T-helper 2 cell (primary cell): ENCODE measurements around the gene CAP2.
"Not testable (repeated sequence)": the region's sequence is repeated elsewhere in the genome, so short reads cannot be mapped to it uniquely, and the experiment has no call there.

Experiments
- DNase-seq, 5 experiments: peaks; one replicate each; pipeline versions ENCODE4 v3.0.0 to v3.0.0-alpha.2; 2012 to 2022

Gene CAP2

DNA sequence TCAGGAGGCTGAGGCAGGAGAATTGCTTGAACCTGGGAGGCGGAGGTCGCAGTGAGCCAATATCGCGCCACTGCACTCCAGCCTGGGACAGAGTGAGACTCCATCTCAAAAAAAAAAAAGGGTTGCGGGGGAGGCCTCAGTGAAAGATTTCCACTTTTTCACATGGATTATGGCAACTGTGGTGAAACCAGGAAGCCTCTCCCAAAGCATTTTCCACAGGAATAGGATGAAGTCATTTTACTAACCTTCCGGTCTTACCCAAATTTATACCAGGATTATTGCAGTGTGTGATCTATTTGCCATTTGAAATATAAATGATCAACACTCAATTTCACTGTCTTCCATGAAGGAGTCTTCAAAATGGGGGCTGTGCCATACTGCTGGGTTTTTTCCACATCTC, 113.1 kb downstream of the CAP2 start:
- DNase-seq = no peak

DNA sequence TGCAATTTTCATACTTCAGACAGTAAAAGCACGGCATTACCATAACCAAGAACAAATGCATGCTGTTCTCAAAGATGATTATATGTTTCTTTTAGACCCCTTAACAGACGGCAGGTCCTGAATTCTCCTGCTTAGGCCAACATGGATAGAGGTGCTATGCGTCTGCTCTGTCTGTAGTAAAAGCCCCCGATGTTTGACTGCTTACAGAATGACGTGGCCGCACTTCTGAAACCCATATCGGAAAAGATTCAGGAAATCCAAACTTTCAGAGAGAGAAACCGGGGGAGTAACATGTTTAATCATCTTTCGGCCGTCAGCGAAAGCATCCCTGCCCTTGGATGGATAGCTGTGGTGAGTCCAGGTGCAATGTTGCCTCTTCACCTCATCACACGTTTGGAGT, 113.6 kb downstream of the CAP2 start:
- no peak for DNase-seq

DNA sequence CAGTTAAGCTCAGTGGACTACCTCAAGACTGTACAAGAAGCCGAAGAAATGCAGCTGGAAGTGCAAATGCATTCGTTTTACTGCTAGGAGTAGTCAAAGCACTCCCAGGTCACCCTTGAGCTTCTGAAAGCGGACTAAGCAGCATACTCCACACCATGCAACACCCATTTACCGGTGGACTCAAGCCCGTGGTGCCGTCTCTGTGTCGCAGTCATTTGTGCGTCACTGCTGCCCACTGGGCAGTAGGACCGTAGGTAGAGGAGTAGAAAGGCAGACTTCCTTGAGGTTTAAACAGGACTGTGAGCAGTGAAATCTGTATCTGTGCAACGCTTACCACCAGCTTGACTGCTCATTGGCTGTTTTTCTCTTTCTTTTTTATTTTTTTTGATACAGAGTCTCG, 117.7 kb downstream of the CAP2 start:
- DNase-seq = no peak

DNA sequence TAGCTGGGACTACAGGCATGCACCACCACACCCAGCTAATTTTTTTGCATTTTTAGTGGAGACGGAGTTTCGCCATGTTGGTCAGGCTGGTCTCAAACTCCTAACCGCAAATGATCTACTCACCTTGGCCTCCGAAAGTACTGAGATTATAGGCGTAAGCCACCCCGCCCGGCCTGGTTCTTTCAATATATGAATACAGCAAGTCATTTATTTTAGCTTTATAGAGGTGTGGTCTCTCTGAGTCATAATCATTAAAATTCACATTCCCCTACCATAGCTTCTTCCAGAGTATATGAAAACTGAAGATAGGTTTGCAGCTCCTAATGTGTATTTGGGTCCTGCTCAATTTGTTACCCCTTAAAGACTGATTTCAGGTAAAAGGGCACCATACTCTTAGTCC, 118.2 kb downstream of the CAP2 start:
- no peak for DNase-seq

DNA sequence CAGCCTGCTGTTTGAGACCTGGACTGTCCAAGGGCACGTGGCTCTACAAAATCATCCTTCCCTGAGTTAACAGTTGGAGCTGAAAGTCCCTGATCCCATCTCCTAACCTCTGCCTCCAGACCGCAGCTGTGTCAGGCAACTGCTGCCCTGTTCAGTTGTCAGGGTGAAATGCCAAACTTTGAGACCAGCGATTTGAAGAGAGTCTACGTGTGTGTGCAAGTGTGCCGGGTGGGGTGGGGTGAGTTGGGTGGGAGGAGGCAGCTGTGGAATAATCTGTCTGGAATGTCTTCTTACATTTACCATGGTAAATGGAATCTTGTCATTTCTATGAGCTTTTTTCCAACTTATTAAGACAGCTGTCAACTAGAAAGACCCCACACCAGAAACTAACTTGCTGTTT, 125.7 kb downstream of the CAP2 start:
- no peak for DNase-seq

DNA sequence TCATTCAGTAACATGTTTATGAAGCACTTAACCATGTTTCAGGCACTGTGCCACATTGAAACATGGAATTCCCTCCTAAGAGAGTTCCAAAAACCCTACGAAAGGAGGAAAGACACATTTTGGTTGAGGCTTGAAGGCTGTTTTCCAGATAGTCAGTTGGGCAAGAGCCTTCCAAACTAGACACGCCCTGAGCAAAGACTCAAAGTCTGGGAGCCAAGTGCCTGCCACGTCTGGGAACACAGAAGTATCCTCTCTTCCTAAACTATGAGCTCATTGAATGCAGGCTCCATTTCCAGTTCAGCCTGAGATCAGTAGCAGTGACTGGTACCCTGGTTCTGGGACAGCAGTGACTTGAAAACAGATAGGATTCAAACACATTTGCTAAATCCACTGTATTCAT, 132.2 kb downstream of the CAP2 start:
- DNase-seq = no peak

DNA sequence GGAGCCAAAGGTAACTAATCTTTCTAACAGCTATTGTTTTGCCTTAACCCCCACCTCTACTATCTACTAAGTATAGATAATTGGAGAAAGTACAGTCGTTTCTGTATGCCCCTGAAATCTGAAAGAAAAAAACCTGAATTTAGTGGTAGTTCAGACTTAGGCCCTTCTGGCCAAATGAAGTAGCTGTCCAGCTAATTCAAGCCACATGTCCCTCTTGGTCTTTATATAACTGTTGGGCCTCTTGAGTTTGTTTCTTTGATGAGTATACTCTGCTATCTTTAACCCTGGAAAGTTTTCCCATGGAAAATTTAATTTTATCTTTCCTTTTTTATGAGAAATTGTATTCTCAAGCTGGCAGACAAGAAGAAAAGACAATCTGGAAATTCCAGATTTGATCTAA, 133.7 kb downstream of the CAP2 start:
- no peak for DNase-seq

DNA sequence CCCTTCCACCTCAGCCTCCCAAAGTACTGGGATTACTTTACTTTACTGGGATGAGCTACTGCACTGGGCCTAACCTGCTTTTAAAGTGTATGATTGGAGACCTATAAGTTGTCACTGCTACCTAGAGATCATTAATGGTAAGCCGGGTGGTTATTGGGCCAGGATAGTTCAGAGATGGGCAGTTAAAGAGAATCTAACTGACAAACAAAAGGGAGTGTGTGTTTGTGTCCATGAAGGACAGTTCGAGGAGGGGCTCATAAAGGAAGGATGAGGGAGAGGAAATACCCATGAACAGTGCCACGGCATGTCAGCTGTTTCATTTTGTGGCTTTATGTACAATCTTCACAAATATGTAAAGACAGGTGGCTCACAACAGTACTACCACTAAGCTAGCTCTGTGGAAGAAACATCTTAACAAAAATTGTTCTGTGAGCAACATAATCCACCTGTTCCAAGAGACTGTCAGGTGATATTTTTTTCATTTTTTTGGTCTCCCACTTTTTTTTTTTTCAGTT, 137.0 kb downstream of the CAP2 start:
- no peak for DNase-seq

DNA sequence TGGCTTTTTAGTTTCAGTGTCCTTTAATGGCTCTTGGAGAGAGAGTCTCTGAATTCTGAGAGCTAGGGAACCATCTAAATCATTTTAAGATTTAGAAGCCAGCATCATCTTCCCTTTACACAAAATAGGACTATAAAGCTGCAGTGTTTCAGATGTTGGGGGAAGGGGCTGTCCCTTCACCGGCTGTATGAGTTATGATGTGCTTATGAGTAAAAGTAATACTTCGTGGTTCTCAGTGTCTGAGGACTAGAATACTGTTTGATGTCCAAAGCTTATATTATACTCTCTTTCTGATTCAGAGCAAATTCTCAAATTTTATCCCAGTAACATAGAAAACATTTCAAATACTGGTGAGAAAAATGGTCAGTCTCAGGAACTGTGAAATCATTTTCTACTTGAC, 143.2 kb downstream of the CAP2 start:
- peak in 1 of 5 experiments; percentile 11 for DNase-seq

DNA sequence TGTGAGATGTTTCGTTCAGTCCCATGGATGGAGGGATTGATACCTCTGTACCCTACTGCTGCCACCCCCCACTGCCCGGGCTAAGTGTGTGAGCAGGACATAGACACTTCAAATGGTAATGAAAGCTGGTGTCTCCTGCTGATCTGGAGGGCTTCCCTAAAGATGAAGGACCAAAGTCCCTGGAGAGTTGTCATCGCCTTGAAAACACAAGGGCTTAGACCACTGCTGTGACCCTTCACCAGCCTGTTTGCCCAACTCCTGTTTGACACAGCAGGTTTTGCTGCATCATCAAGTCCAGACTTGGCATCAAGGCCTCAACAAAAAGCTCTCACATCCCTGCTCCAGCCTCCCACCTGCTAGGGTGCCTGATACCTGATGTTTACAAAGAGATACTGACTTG, 148.8 kb downstream of the CAP2 start:
- no peak for DNase-seq

DNA sequence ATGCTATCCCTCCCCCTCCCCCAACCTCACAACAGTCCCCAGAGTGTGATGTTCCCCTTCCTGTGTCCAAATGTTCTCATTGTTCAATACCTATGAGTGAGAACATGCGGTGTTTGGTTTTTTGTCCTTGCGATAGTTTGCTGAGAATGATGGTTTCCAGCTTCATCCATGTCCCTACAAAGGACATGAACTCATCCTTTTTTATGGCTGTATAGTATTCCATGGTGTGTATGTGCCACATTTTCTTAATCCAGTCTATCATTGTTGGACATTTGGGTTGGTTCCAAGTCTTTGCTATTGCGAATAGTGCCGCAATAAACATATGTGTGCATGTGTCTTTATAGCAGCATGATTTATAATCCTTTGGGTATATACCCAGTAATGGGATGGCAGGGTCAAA, 152.3 kb downstream of the CAP2 start:
- not testable (repeated sequence) for DNase-seq

DNA sequence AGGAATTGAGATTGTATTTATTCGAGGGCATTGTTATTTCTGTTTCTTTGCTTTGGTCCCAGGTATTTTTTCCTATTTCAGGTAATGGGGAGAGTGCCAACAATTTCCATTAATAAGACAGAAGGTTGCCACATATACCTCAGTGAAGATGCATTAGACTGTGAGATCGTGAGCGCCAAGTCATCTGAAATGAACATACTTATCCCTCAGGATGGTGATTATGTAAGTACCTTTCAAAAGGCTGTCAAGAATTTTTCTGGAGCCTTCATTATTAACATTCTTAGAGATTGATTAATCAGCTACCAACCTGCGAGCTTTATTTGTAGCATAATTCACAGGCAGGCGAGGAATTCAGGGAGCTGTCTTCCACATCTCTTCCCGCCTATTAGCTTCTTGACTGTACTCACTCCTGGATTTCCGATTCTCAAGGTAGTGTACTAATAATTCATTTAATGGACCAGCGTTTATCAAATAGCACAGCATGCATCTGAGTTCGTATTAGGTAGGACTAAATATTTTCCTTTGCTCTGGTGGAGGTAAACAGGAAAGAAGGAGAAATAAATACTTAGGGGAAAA, 158.1 kb downstream of the CAP2 start:
- DNase-seq = no peak

DNA sequence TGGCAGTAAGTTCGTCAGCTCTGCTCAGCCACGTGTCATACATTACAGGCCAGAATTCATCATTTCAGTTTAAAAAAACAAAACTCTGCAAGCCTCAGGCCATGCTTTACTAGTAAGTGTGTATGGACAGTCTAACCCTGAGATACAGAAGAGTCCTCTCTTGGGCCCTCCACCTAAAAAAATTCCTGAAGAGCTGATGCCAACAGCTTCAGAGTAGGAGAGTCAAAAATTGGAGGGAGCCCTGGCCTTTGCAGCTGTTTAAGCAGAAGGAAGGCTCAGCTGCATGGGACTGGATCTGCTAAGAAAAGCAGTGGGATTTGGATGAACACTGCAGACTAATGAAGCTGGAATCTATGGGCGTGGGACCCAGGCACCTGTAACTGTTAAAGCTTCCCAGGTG, 159.5 kb downstream of the CAP2 start:
- no peak for DNase-seq

DNA sequence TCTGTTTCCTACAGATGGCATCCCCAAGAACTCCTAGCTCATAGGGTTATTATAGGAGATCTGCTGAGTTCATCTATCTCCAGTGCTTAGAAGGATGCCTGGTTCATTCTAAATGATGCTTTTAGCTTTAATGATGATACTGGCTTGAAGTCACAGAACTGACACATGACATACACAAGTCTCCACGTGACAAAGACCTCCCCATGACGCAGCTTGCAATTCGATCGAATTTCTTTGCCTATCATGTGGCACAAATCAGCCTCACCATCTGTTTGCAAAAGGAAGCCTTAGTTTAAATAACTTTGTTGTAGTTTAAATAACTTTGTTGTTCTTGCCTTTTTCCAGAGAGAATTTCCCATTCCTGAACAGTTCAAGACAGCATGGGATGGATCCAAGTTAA, 162.6 kb downstream of the CAP2 start:
- DNase-seq = no peak

DNA sequence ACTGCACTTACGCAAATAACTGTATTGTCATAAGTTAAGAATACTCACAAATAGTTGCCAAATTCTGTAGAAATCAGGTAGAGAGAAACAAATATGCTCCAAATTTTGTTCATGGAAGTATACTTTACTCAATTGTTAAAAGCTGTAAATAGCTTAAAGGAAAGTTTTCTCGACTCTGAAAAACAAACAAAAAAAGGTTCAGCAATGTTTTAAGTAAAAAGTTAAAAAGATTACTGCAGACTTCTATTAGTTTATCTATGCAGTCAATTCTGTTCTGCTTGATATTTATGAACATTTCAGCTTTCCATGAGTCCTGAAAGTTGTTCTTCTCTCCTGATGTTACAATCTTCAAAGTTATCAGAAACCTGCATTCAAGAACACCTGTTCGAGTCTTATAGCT, 169.2 kb downstream of the CAP2 start:
- DNase-seq = no peak

DNA sequence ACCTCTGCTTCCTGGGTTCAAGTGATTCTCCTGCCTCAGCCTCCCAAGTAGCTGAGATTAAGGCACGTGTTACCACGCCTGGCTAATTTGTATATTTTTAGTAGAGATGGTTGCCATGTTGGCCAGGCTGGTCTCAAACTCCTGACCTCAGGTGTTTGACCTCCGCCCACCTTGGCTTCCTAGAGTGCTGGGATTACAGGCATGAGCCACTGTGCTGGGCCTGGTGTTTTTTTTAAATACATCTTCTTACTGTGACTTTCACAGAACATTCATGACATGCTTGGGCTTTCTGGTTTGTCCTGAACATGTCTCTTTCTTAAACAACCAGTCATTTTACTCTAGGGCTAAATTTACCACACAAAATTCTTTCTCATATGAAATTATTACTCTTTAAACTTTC, 172.0 kb downstream of the CAP2 start:
- DNase-seq = no peak

DNA sequence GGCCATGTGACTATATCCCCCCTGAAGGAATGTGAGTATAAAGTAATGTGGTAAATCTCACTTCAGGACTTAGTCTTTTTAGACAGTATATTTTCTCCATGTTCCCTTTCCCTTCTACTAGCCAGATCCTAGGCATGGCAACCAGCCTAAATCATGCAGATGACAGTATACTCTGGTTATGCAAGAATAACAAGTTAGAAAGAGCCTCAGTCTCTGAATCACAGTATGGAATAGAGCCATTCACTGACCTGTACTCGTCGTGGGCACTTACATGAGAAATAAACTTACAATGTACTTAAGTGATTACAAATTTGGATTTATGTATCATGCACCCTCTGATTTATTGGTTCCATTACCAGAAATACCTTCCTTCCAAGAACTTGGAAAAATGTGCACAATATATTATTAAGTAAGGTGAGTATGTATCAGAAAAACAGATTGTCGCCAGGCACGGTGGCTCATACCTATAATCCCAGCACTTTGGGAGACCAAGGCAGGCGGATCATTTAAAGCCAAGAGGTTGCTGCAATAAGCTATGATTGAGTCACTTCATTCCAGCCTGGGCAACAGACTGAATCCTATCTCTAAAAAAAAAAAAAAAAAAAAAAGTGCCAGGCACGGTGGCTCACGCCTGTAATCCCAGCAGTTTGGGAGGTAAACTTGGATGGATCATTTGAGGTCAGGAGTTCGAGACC, 181.6 kb downstream of the CAP2 start:
- DNase-seq = no peak

DNA sequence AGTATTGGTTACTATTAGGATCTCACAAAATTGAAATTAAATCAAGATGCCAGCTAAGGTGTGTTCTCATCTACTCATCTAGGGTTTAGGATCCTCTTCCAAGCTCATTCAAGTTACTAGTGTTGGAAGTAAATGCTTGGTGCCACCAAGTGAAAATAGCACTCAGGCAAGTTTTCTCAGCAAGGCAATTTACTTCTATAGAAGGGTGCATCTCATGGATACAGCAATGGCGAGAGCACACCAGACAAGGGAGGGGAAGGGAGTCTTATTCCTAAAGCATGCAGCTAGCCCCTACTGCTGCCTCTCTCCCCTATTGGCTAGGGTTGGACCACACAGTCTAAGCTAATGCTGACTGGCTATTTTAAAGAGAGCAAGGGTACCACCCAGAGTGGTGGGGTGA, 183.7 kb downstream of the CAP2 start:
- no peak for DNase-seq

DNA sequence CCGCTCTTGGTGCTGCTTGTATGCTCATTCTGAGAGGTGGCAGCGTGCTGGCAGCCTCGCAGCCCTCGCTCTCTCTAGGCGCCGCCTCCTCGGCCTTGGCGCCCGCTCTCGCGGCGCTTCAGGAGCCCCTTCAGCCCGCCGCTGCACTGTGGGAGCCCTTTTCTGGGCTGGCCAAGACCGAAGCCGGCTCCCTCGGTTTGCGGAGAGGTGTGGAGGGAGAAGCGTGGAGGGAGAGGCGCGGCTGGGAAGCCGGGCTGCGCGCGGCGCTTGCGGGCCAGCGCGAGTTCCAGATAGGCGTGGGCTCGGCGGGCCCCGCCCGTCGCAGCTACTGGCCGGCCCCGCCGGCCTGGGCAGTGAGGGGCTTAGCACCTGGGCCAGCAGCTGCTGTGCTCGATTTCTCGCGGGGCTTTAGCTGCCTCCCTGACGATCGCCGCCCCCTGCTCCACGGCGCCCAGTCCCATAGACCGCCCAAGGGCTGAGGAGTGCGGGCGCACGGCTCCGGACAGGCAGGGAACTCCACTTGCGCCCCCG, 187.2 kb downstream of the CAP2 start:
- DNase-seq = peak in 2 of 5 experiments; percentile 6 to 42

DNA sequence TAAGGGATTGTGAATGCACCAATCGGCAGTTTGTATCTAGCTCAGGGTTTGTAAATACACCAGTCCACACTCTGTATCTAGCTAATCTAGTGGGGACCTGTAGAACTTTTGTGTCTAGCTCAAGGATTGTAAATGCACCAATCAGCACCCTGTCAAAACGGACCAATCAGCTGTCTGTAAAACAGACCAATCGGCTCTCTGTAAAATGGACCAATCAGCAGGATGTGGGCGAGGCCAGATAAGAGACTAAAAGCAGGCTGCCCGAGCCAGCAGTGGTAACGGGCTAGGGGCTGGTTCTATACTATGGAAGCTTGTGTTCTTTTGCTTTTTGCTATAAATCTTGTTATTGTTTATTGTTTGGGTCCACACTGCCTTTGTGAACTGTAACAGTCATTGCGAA, 187.9 kb downstream of the CAP2 start:
- not testable (repeated sequence) for DNase-seq

DNA sequence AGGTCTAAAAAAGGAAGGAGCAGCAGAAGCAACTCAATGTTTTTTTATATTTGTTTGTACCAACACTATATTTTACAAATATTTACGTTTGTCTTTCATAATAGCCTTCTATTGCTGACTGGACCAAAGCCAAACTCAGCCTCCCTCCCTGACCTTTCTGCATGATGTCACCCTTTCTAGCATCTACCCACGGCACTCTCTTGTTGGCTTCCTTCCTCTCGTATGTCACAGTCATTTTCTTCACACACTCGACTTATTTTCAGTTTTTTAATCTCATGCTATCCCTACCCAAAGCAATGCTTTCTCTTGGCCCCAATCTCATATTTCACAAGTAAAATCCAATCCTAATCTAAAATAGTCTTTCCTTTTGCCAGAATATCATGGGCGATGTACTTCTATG, 190.4 kb downstream of the CAP2 start:
- DNase-seq = no peak

DNA sequence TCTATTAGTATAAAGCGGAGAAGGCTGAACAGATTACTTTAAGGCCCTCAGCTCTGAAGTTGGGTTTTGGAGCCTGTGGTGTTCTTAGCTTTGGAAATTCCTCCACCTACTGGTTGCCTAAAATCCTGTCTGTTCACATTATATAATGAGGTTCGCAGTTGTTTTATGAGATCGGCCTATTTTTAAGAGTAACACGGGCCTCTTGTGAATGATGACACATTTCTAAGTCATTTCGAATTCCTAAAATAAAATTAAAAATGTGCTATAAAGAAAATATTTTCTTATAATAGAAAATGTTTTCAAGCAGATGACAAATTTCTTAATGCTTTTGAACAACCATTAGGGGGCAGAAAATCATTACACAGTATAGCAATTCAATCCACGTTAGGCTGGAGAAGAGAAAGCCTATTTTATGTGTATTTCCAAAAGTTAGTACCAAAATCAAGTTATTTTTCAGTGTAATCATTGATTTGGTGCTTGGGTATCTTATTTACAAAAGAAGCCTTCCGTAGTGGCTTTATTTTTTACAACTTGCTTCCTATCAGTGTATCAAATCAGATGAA, 190.9 kb downstream of the CAP2 start:
- peak in 1 of 5 experiments; percentile 47 for DNase-seq

DNA sequence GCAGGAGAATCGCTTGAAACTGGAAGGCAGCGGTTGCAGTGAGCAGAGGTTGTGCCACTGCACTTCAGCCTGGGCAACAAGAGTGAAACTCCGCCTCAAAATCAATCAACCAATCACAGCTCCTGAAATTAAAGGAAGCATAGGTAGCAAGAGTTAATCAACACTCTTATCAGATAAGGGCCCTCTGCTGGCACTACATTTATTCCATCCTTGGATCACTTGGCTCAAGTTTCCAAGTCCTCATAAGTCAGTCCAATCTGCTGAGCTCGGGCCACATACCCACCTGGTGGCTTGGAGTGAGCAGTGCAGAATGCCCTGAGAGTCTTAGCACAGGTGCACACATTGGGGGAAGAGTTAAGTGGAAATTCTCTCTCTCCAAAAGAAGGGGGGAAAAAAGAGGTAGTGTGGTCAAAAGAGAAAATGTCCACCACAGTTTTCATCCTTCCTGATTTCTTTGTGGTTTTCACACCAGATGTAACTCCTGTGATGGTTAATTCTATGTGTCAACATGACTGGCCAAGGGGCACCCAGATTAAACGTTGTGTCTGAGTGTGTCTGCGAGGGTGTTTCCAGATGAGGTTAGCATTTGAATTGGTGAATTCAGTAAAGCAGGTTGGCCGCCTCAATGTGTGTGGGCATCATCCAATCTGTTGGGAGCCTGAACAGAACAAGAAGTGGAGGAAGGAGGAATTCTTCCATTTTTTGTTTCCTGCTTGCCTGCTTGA, 192.5 kb downstream of the CAP2 start:
- DNase-seq = peak in 1 of 5 experiments; percentile 10
